HEK293 (cell line): ENCODE data around the gene ZNF350.
A peak's percentile ranks its signal among the peaks of the same experiment; 100 is the strongest.

Source experiments
- EGR2 ChIP-seq: fragments of 450-650 bp; formaldehyde crosslinking; IDR thresholded peaks from 2 replicates; pipeline ENCODE4 v1.5.1; 2016; ENCODE audit warnings: low read depth, missing biosample characterization, missing genetic modification characterization
- HOXA7 ChIP-seq: sonication (generic); formaldehyde crosslinking; IDR thresholded peaks from 2 replicates; pipeline ENCODE4 v1.8.1; 2022; ENCODE audit warnings: missing genetic modification reagents, borderline replicate concordance
- KLF1 ChIP-seq: fragments of 450-650 bp; formaldehyde crosslinking; IDR thresholded peaks from 2 replicates; pipeline ENCODE4 v1.5.1; 2016; ENCODE audit warnings: missing biosample characterization, missing genetic modification characterization
- OSR2 ChIP-seq: fragments of 450-650 bp; formaldehyde crosslinking; IDR thresholded peaks from 2 replicates; pipeline ENCODE4 v1.5.1; 2016; ENCODE audit warnings: missing biosample characterization, missing genetic modification characterization
- PBX3 ChIP-seq: sonication (generic); formaldehyde crosslinking; IDR thresholded peaks from 2 replicates; pipeline ENCODE4 v1.8.1; 2022; ENCODE audit warnings: mild to moderate bottlenecking, moderate library complexity, missing genetic modification reagents
- PRDM4 ChIP-seq: fragments of 450-650 bp; formaldehyde crosslinking; IDR thresholded peaks from 2 replicates; pipeline ENCODE4 v1.5.1; 2017; ENCODE audit warnings: missing biosample characterization, missing genetic modification characterization
- SP3 ChIP-seq: fragments of 450-650 bp; formaldehyde crosslinking; IDR thresholded peaks from 2 replicates; pipeline ENCODE4 v1.5.1; 2016; ENCODE audit warnings: missing biosample characterization, missing genetic modification characterization
- TRIM28 ChIP-seq: IDR thresholded peaks from 2 replicates; pipeline ENCODE4 v1.6.1; 2011; ENCODE audit warnings: low read length, control low read depth, borderline replicate concordance
- TSHZ1 ChIP-seq: fragments of 450-650 bp; formaldehyde crosslinking; IDR thresholded peaks from 2 replicates; pipeline ENCODE4 v1.5.1; 2016; ENCODE audit warnings: missing biosample characterization, missing genetic modification characterization, borderline replicate concordance
- ZBTB17 ChIP-seq: fragments of 450-650 bp; formaldehyde crosslinking; IDR thresholded peaks from 2 replicates; pipeline ENCODE4 v1.5.1; 2016; ENCODE audit warnings: missing biosample characterization, missing genetic modification characterization
- ZFP37 ChIP-seq: fragments of 450-650 bp; formaldehyde crosslinking; IDR thresholded peaks from 2 replicates; pipeline ENCODE4 v1.5.1; 2016; ENCODE audit warnings: missing biosample characterization, missing genetic modification characterization
- ZFP69B ChIP-seq: fragments of 450-650 bp; formaldehyde crosslinking; IDR thresholded peaks from 2 replicates; pipeline ENCODE4 v1.5.1; 2016; ENCODE audit warnings: missing biosample characterization, missing genetic modification characterization
- ZNF155 ChIP-seq: fragments of 450-650 bp; formaldehyde crosslinking; IDR thresholded peaks from 2 replicates; pipeline ENCODE4 v1.5.1; 2016; ENCODE audit warnings: missing biosample characterization, missing genetic modification characterization
- ZNF16 ChIP-seq: fragments of 450-650 bp; formaldehyde crosslinking; IDR thresholded peaks from 2 replicates; pipeline ENCODE4 v1.5.1; 2016; ENCODE audit warnings: low read depth, missing biosample characterization, missing genetic modification characterization
- ZNF174 ChIP-seq: fragments of 450-650 bp; formaldehyde crosslinking; IDR thresholded peaks from 2 replicates; pipeline ENCODE4 v1.5.0; 2017; ENCODE audit warnings: missing biosample characterization, mild to moderate bottlenecking, missing genetic modification characterization
- ZNF175 ChIP-seq: fragments of 450-650 bp; formaldehyde crosslinking; IDR thresholded peaks from 2 replicates; pipeline ENCODE4 v1.5.1; 2016; ENCODE audit warnings: missing biosample characterization, missing genetic modification characterization
- ZNF202 ChIP-seq: fragments of 450-650 bp; formaldehyde crosslinking; IDR thresholded peaks from 2 replicates; pipeline ENCODE4 v1.5.1; 2016; ENCODE audit warnings: missing biosample characterization, missing genetic modification characterization, borderline replicate concordance
- ZNF324 ChIP-seq: fragments of 450-650 bp; formaldehyde crosslinking; IDR thresholded peaks from 2 replicates; pipeline ENCODE4 v1.5.1; 2016; ENCODE audit warnings: missing biosample characterization, missing genetic modification characterization
- ZNF366 ChIP-seq: fragments of 450-650 bp; formaldehyde crosslinking; conservative IDR thresholded peaks from 2 replicates; pipeline ENCODE4 v1.5.1; 2016; ENCODE audit warnings: missing biosample characterization, missing genetic modification characterization
- ZNF394 ChIP-seq: fragments of 450-650 bp; formaldehyde crosslinking; IDR thresholded peaks from 2 replicates; pipeline ENCODE4 v1.5.1; 2016; ENCODE audit warnings: missing biosample characterization, missing genetic modification characterization, mild to moderate bottlenecking, moderate library complexity, borderline replicate concordance
- ZNF398 ChIP-seq: fragments of 450-650 bp; formaldehyde crosslinking; IDR thresholded peaks from 2 replicates; pipeline ENCODE4 v1.5.1; 2017; ENCODE audit warnings: missing biosample characterization, missing genetic modification characterization
- ZNF423 ChIP-seq: fragments of 450-650 bp; formaldehyde crosslinking; IDR thresholded peaks from 2 replicates; pipeline ENCODE4 v1.5.1; 2016; ENCODE audit warnings: missing biosample characterization, missing genetic modification characterization
- ZNF473 ChIP-seq: fragments of 450-650 bp; formaldehyde crosslinking; IDR thresholded peaks from 2 replicates; pipeline ENCODE4 v1.5.1; 2017; ENCODE audit warnings: missing biosample characterization, missing genetic modification characterization
- ZNF530 ChIP-seq: fragments of 450-650 bp; formaldehyde crosslinking; IDR thresholded peaks from 2 replicates; pipeline ENCODE4 v1.5.1; 2016; ENCODE audit warnings: low read depth, missing biosample characterization, missing genetic modification characterization
- ZNF610 ChIP-seq: fragments of 450-650 bp; formaldehyde crosslinking; IDR thresholded peaks from 2 replicates; pipeline ENCODE4 v1.5.1; 2016; ENCODE audit warnings: missing biosample characterization, missing genetic modification characterization, borderline replicate concordance
- ZNF624 ChIP-seq: fragments of 450-650 bp; formaldehyde crosslinking; IDR thresholded peaks from 2 replicates; pipeline ENCODE4 v1.5.1; 2017; ENCODE audit warnings: missing biosample characterization, missing genetic modification characterization
- ZNF664 ChIP-seq: fragments of 450-650 bp; formaldehyde crosslinking; IDR thresholded peaks from 2 replicates; pipeline ENCODE4 v1.5.1; 2016; ENCODE audit warnings: missing biosample characterization, missing genetic modification characterization
- ZNF76 ChIP-seq: fragments of 450-650 bp; formaldehyde crosslinking; IDR thresholded peaks from 2 replicates; pipeline ENCODE4; 2016; ENCODE audit warnings: low read depth, missing biosample characterization, missing genetic modification characterization, borderline replicate concordance
- ZNF785 ChIP-seq: fragments of 450-650 bp; formaldehyde crosslinking; IDR thresholded peaks from 2 replicates; pipeline ENCODE4 v1.5.1; 2016; ENCODE audit warnings: missing biosample characterization, missing genetic modification characterization
- ZNF792 ChIP-seq: fragments of 450-650 bp; formaldehyde crosslinking; IDR thresholded peaks from 2 replicates; pipeline ENCODE4 v1.5.1; 2016; ENCODE audit warnings: missing biosample characterization, missing genetic modification characterization
- ZSCAN18 ChIP-seq: fragments of 450-650 bp; formaldehyde crosslinking; IDR thresholded peaks from 2 replicates; pipeline ENCODE4 v1.5.1; 2016; ENCODE audit warnings: missing biosample characterization, missing genetic modification characterization

The ZNF350 gene

GRCh38 chr19:52028027-52028779 is 41.6 kb upstream of the ZNF350 start, which contains the start of gene ZNF614 (continued):
- TF ChIP-seq ZNF398 (tag by site-specific recombination): no peak
- TF ChIP-seq ZNF624 (tag by site-specific recombination): no peak
- no peak for TF ChIP-seq ZNF202 (tag by site-specific recombination)
- peak; percentile 54 for TF ChIP-seq SP3
- TF ChIP-seq HOXA7: no peak
- TF ChIP-seq TRIM28: peak; percentile 63; the same call in 1 of the 2 replicates
- no peak for TF ChIP-seq ZNF366
- TF ChIP-seq PBX3: peak; percentile 51; the same call in 1 of the 2 replicates
- TF ChIP-seq ZNF155 (tag by site-specific recombination): no peak
- TF ChIP-seq ZNF175 (tag by site-specific recombination): no peak
- TF ChIP-seq ZNF610 (tag by site-specific recombination): peak; percentile 62
- peak; percentile 97 for TF ChIP-seq ZBTB17
- no peak for TF ChIP-seq ZNF423 (tag by site-specific recombination)
- peak; percentile 80 for TF ChIP-seq ZFP37 (tag by site-specific recombination)
- TF ChIP-seq PRDM4 (tag by site-specific recombination): no peak
- TF ChIP-seq ZNF16 (tag by site-specific recombination): no peak
- TF ChIP-seq KLF1 (tag by site-specific recombination): 0 out of 2 replicates have a peak, but pooled peaks have one; percentile 8
- peak; percentile 60; the same call in 1 of the 2 replicates for TF ChIP-seq ZNF324 (tag by site-specific recombination)
- no peak for TF ChIP-seq ZNF473
- TF ChIP-seq ZNF785 (tag by site-specific recombination): no peak
- TF ChIP-seq ZNF664 (tag by site-specific recombination): no peak
- no peak for TF ChIP-seq TSHZ1 (tag by site-specific recombination)
- TF ChIP-seq ZNF174 (tag by site-specific recombination): no peak
- TF ChIP-seq EGR2 (tag by site-specific recombination): no peak
- TF ChIP-seq ZFP69B (tag by site-specific recombination): no peak; the same call in 1 of the 2 replicates
- TF ChIP-seq ZNF530 (tag by site-specific recombination): no peak
- TF ChIP-seq ZSCAN18: no peak
- peak; percentile 69; the same call in 1 of the 2 replicates for TF ChIP-seq ZNF76 (tag by site-specific recombination)
- no peak for TF ChIP-seq OSR2 (tag by site-specific recombination)
- no peak for TF ChIP-seq ZNF792 (tag by site-specific recombination)
- TF ChIP-seq ZNF394: peak; percentile 30
